Measurements from ENCODE around the gene HNRNPUL1.
"Not testable (repeated sequence)": the region's sequence is repeated elsewhere in the genome, so short reads cannot be mapped to it uniquely, and the experiment has no call there.

HNRNPUL1 gene

GRCh38 chr19:41269055-41269454 is 4.9 kb downstream of the HNRNPUL1 start:
- H3K9ac ChIP-seq (ENCODE audit: low read length in 5 of 5), result no peak overlapping the region
- no peaks in the 10 kb centered on the region for H3K27me3 ChIP-seq (ENCODE audit: control insufficient read depth in 5 of 5, insufficient read depth in 4 of 5, low read length in 5 of 5)
- no peak overlapping the region for H3K4me3 ChIP-seq (ENCODE audit: low read depth in 1 of 5, low read length in 5 of 5)
- H3K36me3 ChIP-seq (ENCODE audit: control insufficient read depth in 5 of 5, insufficient read depth in 5 of 5, low read length in 5 of 5), result peaks cover 24 to 63% (median 55%) of the 10 kb centered on the region in 5 donors
- peaks cover 4 to 34% (median 29%) of the 10 kb centered on the region in 5 donors for H3K4me1 ChIP-seq (ENCODE audit: control insufficient read depth in 5 of 5, insufficient read depth in 5 of 5, low read length in 5 of 5)
- H3K9me3 ChIP-seq (ENCODE audit: control insufficient read depth in 5 of 5, low read length in 5 of 5), result no peaks in the 10 kb centered on the region
- no peak overlapping the region for H3K27ac ChIP-seq (ENCODE audit: low read depth, low read length)

- no peaks in the 10 kb centered on the region for H3K27me3 ChIP-seq (ENCODE audit: control insufficient read depth in 5 of 5, insufficient read depth in 4 of 5, low read length in 5 of 5)
Observed at GRCh38 chr19:41269571-41269970, 5.4 kb downstream of the HNRNPUL1 start.

GRCh38 chr19:41273076-41273475 is 8.9 kb downstream of the HNRNPUL1 start:
- Histone ChIP-seq H3K36me3 (ENCODE audit: control insufficient read depth in 5 of 5, insufficient read depth in 5 of 5, low read length in 5 of 5) (peaks cover 35 to 99% (median 91%) of the 10 kb centered on the region in 5 donors), H3K9ac (ENCODE audit: low read length in 5 of 5) (no peak overlapping the region), H3K9me3 (ENCODE audit: control insufficient read depth in 5 of 5, low read length in 5 of 5) (no peaks in the 10 kb centered on the region), H3K4me1 (ENCODE audit: control insufficient read depth in 5 of 5, insufficient read depth in 5 of 5, low read length in 5 of 5) (no peaks in the 10 kb centered on the region), H3K27me3 (ENCODE audit: control insufficient read depth in 5 of 5, insufficient read depth in 4 of 5, low read length in 5 of 5) (no peaks in the 10 kb centered on the region), H3K27ac (ENCODE audit: low read depth, low read length) (no peak overlapping the region), H3K4me3 (ENCODE audit: low read depth in 1 of 5, low read length in 5 of 5) (no peak overlapping the region)

More at GRCh38 chr19:41269571-41269970, 5.4 kb downstream of the HNRNPUL1 start:
- H3K9me3 ChIP-seq (ENCODE audit: control insufficient read depth in 5 of 5, low read length in 5 of 5), result no peaks in the 10 kb centered on the region
- H3K36me3 ChIP-seq (ENCODE audit: control insufficient read depth in 5 of 5, insufficient read depth in 5 of 5, low read length in 5 of 5), result peaks cover 27 to 68% (median 60%) of the 10 kb centered on the region in 5 donors
- no peak overlapping the region for H3K4me3 ChIP-seq (ENCODE audit: low read depth in 1 of 5, low read length in 5 of 5)
- H3K9ac ChIP-seq (ENCODE audit: low read length in 5 of 5), result no peak overlapping the region
- H3K27ac ChIP-seq (ENCODE audit: low read depth, low read length), result no peak overlapping the region
- H3K4me1 ChIP-seq (ENCODE audit: control insufficient read depth in 5 of 5, insufficient read depth in 5 of 5, low read length in 5 of 5), result peaks cover 4 to 33% (median 29%) of the 10 kb centered on the region in 5 donors

- Histone ChIP-seq H3K9me3 (ENCODE audit: control insufficient read depth in 5 of 5, low read length in 5 of 5) (no peaks in the 10 kb centered on the region), H3K36me3 (ENCODE audit: control insufficient read depth in 5 of 5, insufficient read depth in 5 of 5, low read length in 5 of 5) (peaks cover 38 to 98% (median 93%) of the 10 kb centered on the region in 5 donors), H3K4me3 (ENCODE audit: low read depth in 1 of 5, low read length in 5 of 5) (no peak overlapping the region), H3K9ac (ENCODE audit: low read length in 5 of 5) (no peak overlapping the region), H3K4me1 (ENCODE audit: control insufficient read depth in 5 of 5, insufficient read depth in 5 of 5, low read length in 5 of 5) (no peaks in the 10 kb centered on the region), H3K27me3 (ENCODE audit: control insufficient read depth in 5 of 5, insufficient read depth in 4 of 5, low read length in 5 of 5) (no peaks in the 10 kb centered on the region), H3K27ac (ENCODE audit: low read depth, low read length) (no peak overlapping the region)
Observed at GRCh38 chr19:41274802-41275201, 10.6 kb downstream of the HNRNPUL1 start.

GRCh38 chr19:41276231-41276630 is 12.1 kb downstream of the HNRNPUL1 start:
- H3K4me1 ChIP-seq (ENCODE audit: control insufficient read depth in 5 of 5, insufficient read depth in 5 of 5, low read length in 5 of 5), result no peaks in the 10 kb centered on the region
- no peak overlapping the region for H3K9ac ChIP-seq (ENCODE audit: low read length in 5 of 5)
- H3K27ac ChIP-seq (ENCODE audit: low read depth, low read length), result no peak overlapping the region
- H3K27me3 ChIP-seq (ENCODE audit: control insufficient read depth in 5 of 5, insufficient read depth in 4 of 5, low read length in 5 of 5), result no peaks in the 10 kb centered on the region
- peaks cover 45 to 99% (median 97%) of the 10 kb centered on the region in 5 donors for H3K36me3 ChIP-seq (ENCODE audit: control insufficient read depth in 5 of 5, insufficient read depth in 5 of 5, low read length in 5 of 5)
- H3K9me3 ChIP-seq (ENCODE audit: control insufficient read depth in 5 of 5, low read length in 5 of 5), result no peaks in the 10 kb centered on the region
- no peak overlapping the region for H3K4me3 ChIP-seq (ENCODE audit: low read depth in 1 of 5, low read length in 5 of 5)

GRCh38 chr19:41278478-41278877 is 14.3 kb downstream of the HNRNPUL1 start:
- Histone ChIP-seq H3K4me1 (ENCODE audit: control insufficient read depth in 5 of 5, insufficient read depth in 5 of 5, low read length in 5 of 5) (no peaks in the 10 kb centered on the region), H3K27ac (ENCODE audit: low read depth, low read length) (no peak overlapping the region), H3K36me3 (ENCODE audit: control insufficient read depth in 5 of 5, insufficient read depth in 5 of 5, low read length in 5 of 5) (peaks cover 40 to 97% (median 93%) of the 10 kb centered on the region in 5 donors), H3K9me3 (ENCODE audit: control insufficient read depth in 5 of 5, low read length in 5 of 5) (no peaks in the 10 kb centered on the region), H3K9ac (ENCODE audit: low read length in 5 of 5) (no peak overlapping the region), H3K27me3 (ENCODE audit: control insufficient read depth in 5 of 5, insufficient read depth in 4 of 5, low read length in 5 of 5) (no peaks in the 10 kb centered on the region), H3K4me3 (ENCODE audit: low read depth in 1 of 5, low read length in 5 of 5) (no peak overlapping the region)

- H3K27me3 ChIP-seq (ENCODE audit: control insufficient read depth in 5 of 5, insufficient read depth in 4 of 5, low read length in 5 of 5), result no peaks in the 10 kb centered on the region
- H3K27ac ChIP-seq (ENCODE audit: low read depth, low read length), result no peak overlapping the region
- no peak overlapping the region for H3K9ac ChIP-seq (ENCODE audit: low read length in 5 of 5)
- peaks cover 0 to 6% (median 0%) of the 10 kb centered on the region in 5 donors for H3K4me1 ChIP-seq (ENCODE audit: control insufficient read depth in 5 of 5, insufficient read depth in 5 of 5, low read length in 5 of 5)
- H3K9me3 ChIP-seq (ENCODE audit: control insufficient read depth in 5 of 5, low read length in 5 of 5), result no peaks in the 10 kb centered on the region
- H3K36me3 ChIP-seq (ENCODE audit: control insufficient read depth in 5 of 5, insufficient read depth in 5 of 5, low read length in 5 of 5), result peaks cover 30 to 91% (median 80%) of the 10 kb centered on the region in 5 donors
- H3K4me3 ChIP-seq (ENCODE audit: low read depth in 1 of 5, low read length in 5 of 5), result no peak overlapping the region
Observed at GRCh38 chr19:41288673-41289530, 24.7 kb downstream of the HNRNPUL1 start.

GRCh38 chr19:41289814-41290213 is 25.6 kb downstream of the HNRNPUL1 start:
- not testable (repeated sequence) for H3K27me3 ChIP-seq (ENCODE audit: control insufficient read depth in 5 of 5, insufficient read depth in 4 of 5, low read length in 5 of 5); H3K27ac ChIP-seq (ENCODE audit: low read depth, low read length); H3K4me1 ChIP-seq (ENCODE audit: control insufficient read depth in 5 of 5, insufficient read depth in 5 of 5, low read length in 5 of 5); H3K4me3 ChIP-seq (ENCODE audit: low read depth in 1 of 5, low read length in 5 of 5); H3K9ac ChIP-seq (ENCODE audit: low read length in 5 of 5); H3K9me3 ChIP-seq (ENCODE audit: control insufficient read depth in 5 of 5, low read length in 5 of 5)
- H3K36me3 ChIP-seq (ENCODE audit: control insufficient read depth in 5 of 5, insufficient read depth in 5 of 5, low read length in 5 of 5), result peaks cover 28 to 92% (median 83%) of the 10 kb centered on the region in 5 donors

- Histone ChIP-seq H3K27ac (ENCODE audit: low read depth, low read length) (no peak overlapping the region), H3K9ac (ENCODE audit: low read length in 5 of 5) (no peak overlapping the region), H3K4me3 (ENCODE audit: low read depth in 1 of 5, low read length in 5 of 5) (no peak overlapping the region), H3K36me3 (ENCODE audit: control insufficient read depth in 5 of 5, insufficient read depth in 5 of 5, low read length in 5 of 5) (peaks cover 23 to 96% (median 87%) of the 10 kb centered on the region in 5 donors), H3K9me3 (ENCODE audit: control insufficient read depth in 5 of 5, low read length in 5 of 5) (no peaks in the 10 kb centered on the region), H3K4me1 (ENCODE audit: control insufficient read depth in 5 of 5, insufficient read depth in 5 of 5, low read length in 5 of 5) (peaks cover 14 to 39% (median 33%) of the 10 kb centered on the region in 5 donors), H3K27me3 (ENCODE audit: control insufficient read depth in 5 of 5, insufficient read depth in 4 of 5, low read length in 5 of 5) (no peaks in the 10 kb centered on the region)
Observed at GRCh38 chr19:41294393-41294792, 30.2 kb downstream of the HNRNPUL1 start.

- Histone ChIP-seq H3K36me3 (ENCODE audit: control insufficient read depth in 5 of 5, insufficient read depth in 5 of 5, low read length in 5 of 5) (peaks cover 23 to 94% (median 87%) of the 10 kb centered on the region in 5 donors), H3K27me3 (ENCODE audit: control insufficient read depth in 5 of 5, insufficient read depth in 4 of 5, low read length in 5 of 5) (no peaks in the 10 kb centered on the region), H3K4me1 (ENCODE audit: control insufficient read depth in 5 of 5, insufficient read depth in 5 of 5, low read length in 5 of 5) (peaks cover 20 to 50% (median 44%) of the 10 kb centered on the region in 5 donors), H3K27ac (ENCODE audit: low read depth, low read length) (peak overlapping the region; percentile 53), H3K9me3 (ENCODE audit: control insufficient read depth in 5 of 5, low read length in 5 of 5) (no peaks in the 10 kb centered on the region), H3K4me3 (ENCODE audit: low read depth in 1 of 5, low read length in 5 of 5) (no peak overlapping the region), H3K9ac (ENCODE audit: low read length in 5 of 5) (no peak overlapping the region)
Observed at GRCh38 chr19:41295499-41295898, 31.3 kb downstream of the HNRNPUL1 start.

Measured in subcutaneous abdominal adipose tissue (tissue), 5 donors.